Epithelial cell of proximal tubule (primary cell): ENCODE measurements around the gene FERMT3. TPM values are rescaled to one million over a fixed set of nuclear protein-coding genes. Genes with fewer than 3 reads are reported as not detected.

Source experiments
- DNase-seq: peaks from one replicate; pipeline ENCODE4 v3.0.0-alpha.2; 2011; ENCODE audit warnings: low read depth
- H3K4me3 ChIP-seq: 2 replicates; pipeline ENCODE4 v1.5.1; 2011; ENCODE audit warnings: low read depth, mild to moderate bottlenecking, low read length
- total RNA-seq: library from RNA; depleted of rRNA; stranded (reverse); fragments of >200 nt; gene quantifications from 2 replicates; pipeline ENCODE4 v1.2.3, GENCODE V29; 2015
- TF ChIP-seq, protein P1 (sequence below): conservative IDR thresholded peaks from 2 replicates; pipeline ENCODE4 v1.5.1; 2012; ENCODE audit warnings: low read depth, mild to moderate bottlenecking, low read length

The FERMT3 gene
- total RNA-seq, 1 donor from 2014 or later, result 0.29 TPM

GRCh38 chr11:64226507-64227051 is 20.1 kb downstream of the FERMT3 start:
- peak overlapping the region; percentile 100 for H3K4me3 ChIP-seq
- TF ChIP-seq, protein P1, sequence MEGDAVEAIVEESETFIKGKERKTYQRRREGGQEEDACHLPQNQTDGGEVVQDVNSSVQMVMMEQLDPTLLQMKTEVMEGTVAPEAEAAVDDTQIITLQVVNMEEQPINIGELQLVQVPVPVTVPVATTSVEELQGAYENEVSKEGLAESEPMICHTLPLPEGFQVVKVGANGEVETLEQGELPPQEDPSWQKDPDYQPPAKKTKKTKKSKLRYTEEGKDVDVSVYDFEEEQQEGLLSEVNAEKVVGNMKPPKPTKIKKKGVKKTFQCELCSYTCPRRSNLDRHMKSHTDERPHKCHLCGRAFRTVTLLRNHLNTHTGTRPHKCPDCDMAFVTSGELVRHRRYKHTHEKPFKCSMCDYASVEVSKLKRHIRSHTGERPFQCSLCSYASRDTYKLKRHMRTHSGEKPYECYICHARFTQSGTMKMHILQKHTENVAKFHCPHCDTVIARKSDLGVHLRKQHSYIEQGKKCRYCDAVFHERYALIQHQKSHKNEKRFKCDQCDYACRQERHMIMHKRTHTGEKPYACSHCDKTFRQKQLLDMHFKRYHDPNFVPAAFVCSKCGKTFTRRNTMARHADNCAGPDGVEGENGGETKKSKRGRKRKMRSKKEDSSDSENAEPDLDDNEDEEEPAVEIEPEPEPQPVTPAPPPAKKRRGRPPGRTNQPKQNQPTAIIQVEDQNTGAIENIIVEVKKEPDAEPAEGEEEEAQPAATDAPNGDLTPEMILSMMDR, result no peak
- no peak for DNase-seq

GRCh38 chr11:64227405-64227956 is 21.0 kb downstream of the FERMT3 start:
- TF ChIP-seq, protein P1, result no peak
- H3K4me3 ChIP-seq, result peak overlapping the region; percentile 100
- DNase-seq, result no peak

DNA sequence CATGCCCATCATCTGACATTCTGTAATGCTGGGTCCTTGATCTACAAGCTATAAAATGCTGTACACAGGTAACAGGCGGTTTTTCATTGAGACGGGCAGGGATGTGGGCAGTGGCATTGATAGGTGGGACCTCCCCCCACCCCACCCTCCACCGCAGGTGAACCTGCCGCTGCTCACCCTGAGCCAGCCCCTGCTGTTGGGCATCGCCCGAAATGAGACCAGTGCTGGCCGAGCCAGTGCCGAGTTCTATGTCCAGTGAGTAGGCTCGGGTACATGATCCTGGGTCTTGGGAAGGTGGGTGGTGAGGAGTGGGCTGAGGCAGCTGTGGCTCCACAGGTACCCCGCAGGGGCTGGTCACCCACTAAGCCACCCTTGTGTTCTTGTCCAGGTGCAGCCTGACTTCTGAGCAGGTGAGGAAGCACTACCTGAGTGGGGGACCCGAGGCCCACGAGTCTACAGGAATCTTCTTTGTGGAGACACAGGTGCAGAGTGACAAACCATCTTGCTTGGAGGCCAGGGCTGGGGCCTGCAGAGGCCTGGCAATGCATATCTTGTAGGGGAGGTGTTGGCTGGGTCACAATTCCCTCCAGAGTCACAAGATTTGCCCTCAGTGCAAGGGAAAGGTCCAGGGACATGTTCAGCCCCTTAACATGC is 22.7 kb downstream of the FERMT3 start:
- H3K4me3 ChIP-seq, result no peak overlapping the region
- DNase-seq, result no peak
- TF ChIP-seq, protein P1, result no peak

GRCh38 chr11:64229744-64230170 is 23.2 kb downstream of the FERMT3 start:
- DNase-seq, result no peak
- TF ChIP-seq, protein P1, result no peak
- H3K4me3 ChIP-seq, result peak overlapping the region; percentile 85

GRCh38 chr11:64230171-64230984 is 23.9 kb downstream of the FERMT3 start, which contains the start of gene DNAJC4:
DNAJC4 (plus strand) TSS chr11:64230548; CDS start chr11:64230855, 307 bp downstream.
- DNase-seq, result no peak
- TF ChIP-seq, protein P1, result no peak
- H3K4me3 ChIP-seq, result peak within 1 kb of the TSS; percentile 85

DNA sequence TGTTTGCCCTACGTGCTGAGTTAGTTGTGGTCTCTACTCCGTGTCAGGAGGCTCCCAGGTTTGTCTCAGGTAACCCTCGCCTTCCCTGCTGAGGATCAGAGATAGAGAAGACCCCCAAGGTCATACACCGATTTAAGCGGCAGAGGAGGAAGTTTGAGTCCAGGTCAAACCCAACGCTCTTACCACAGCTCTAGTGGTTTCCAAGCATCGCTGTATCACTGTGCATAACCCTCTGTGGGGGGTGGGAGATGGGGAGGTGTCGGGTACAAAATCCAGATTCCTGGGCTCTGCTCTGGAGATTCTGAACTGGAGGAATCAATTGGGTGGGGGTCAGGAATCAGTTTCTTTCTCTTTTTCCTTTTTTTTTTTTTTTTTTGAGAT is 24.5 kb downstream of the FERMT3 start:
- TF ChIP-seq, protein P1, result no peak
- H3K4me3 ChIP-seq, result peak overlapping the region; percentile 85
- DNase-seq, result no peak
